ENCODE measurements around the gene KDM2B. TPM values are rescaled to one million over a fixed set of nuclear protein-coding genes. Genes with fewer than 3 reads are reported as not detected.

Gene KDM2B
- total RNA-seq, 3 donors from 2014 or later: 47.3 to 51.8 (median 48.6) TPM

GRCh38 chr12:121427556-121428050 is 153.2 kb downstream of the KDM2B start:
- Mint-ChIP-seq H3K36me3 (ENCODE audit: insufficient read depth) (peaks cover 47% of the 10 kb centered on the region), H3K27me3 (ENCODE audit: low read depth) (no peaks in the 10 kb centered on the region)

GRCh38 chr12:121424624-121424975 is 156.2 kb downstream of the KDM2B start:
- no peaks in the 10 kb centered on the region for H3K9me3 Mint-ChIP-seq
- H3K4me1 Mint-ChIP-seq (ENCODE audit: low read depth): no peaks in the 10 kb centered on the region
- no peaks in the 10 kb centered on the region for H3K27me3 Mint-ChIP-seq (ENCODE audit: low read depth)
- H3K4me3 Mint-ChIP-seq: no peak overlapping the region
- DNase-seq (no peak), ATAC-seq (no peak)
- peaks cover 53% of the 10 kb centered on the region for H3K36me3 Mint-ChIP-seq (ENCODE audit: insufficient read depth)

More at GRCh38 chr12:121427556-121428050, 153.2 kb downstream of the KDM2B start:
- DNase-seq (no peak), ATAC-seq (no peak)
- Mint-ChIP-seq H3K9me3 (no peaks in the 10 kb centered on the region), H3K4me3 (no peak overlapping the region), H3K4me1 (ENCODE audit: low read depth) (peaks cover 2% of the 10 kb centered on the region)

GRCh38 chr12:121423682-121424623 is 156.9 kb downstream of the KDM2B start:
- Mint-ChIP-seq H3K36me3 (ENCODE audit: insufficient read depth) (peaks cover 46% of the 10 kb centered on the region), H3K4me3 (no peak overlapping the region), H3K27me3 (ENCODE audit: low read depth) (no peaks in the 10 kb centered on the region), H3K9me3 (no peaks in the 10 kb centered on the region), H3K4me1 (ENCODE audit: low read depth) (no peaks in the 10 kb centered on the region)
- no peak for DNase-seq
- no peak for ATAC-seq

GRCh38 chr12:121423253-121423652 is 157.6 kb downstream of the KDM2B start:
- no peaks in the 10 kb centered on the region for H3K4me1 Mint-ChIP-seq (ENCODE audit: low read depth)

GRCh38 chr12:121420109-121420508 is 160.7 kb downstream of the KDM2B start:
- no peak overlapping the region for H3K4me3 Mint-ChIP-seq
- peaks cover 9% of the 10 kb centered on the region for H3K4me1 Mint-ChIP-seq (ENCODE audit: low read depth)
- no peak for ATAC-seq
- peaks cover 49% of the 10 kb centered on the region for H3K36me3 Mint-ChIP-seq (ENCODE audit: insufficient read depth)
- H3K27me3 Mint-ChIP-seq (ENCODE audit: low read depth): no peaks in the 10 kb centered on the region
- DNase-seq: no peak
- H3K9me3 Mint-ChIP-seq: no peaks in the 10 kb centered on the region

More at GRCh38 chr12:121423253-121423652, 157.6 kb downstream of the KDM2B start:
- no peak overlapping the region for H3K4me3 Mint-ChIP-seq
- ATAC-seq: no peak
- H3K27me3 Mint-ChIP-seq (ENCODE audit: low read depth): no peaks in the 10 kb centered on the region
- no peaks in the 10 kb centered on the region for H3K9me3 Mint-ChIP-seq
- DNase-seq: no peak
- H3K36me3 Mint-ChIP-seq (ENCODE audit: insufficient read depth): peaks cover 44% of the 10 kb centered on the region

GRCh38 chr12:121417847-121418246 is 163.0 kb downstream of the KDM2B start:
- Mint-ChIP-seq H3K9me3 (no peaks in the 10 kb centered on the region), H3K27me3 (ENCODE audit: low read depth) (no peaks in the 10 kb centered on the region), H3K4me1 (ENCODE audit: low read depth) (peaks cover 14% of the 10 kb centered on the region), H3K4me3 (no peak overlapping the region), H3K36me3 (ENCODE audit: insufficient read depth) (peaks cover 35% of the 10 kb centered on the region)
- DNase-seq (no peak), ATAC-seq (no peak)

GRCh38 chr12:121413917-121414316 is 166.9 kb downstream of the KDM2B start:
- no peak overlapping the region for H3K4me3 Mint-ChIP-seq
- H3K4me1 Mint-ChIP-seq (ENCODE audit: low read depth): peaks cover 23% of the 10 kb centered on the region
- peaks cover 16% of the 10 kb centered on the region for H3K36me3 Mint-ChIP-seq (ENCODE audit: insufficient read depth)
- no peaks in the 10 kb centered on the region for H3K9me3 Mint-ChIP-seq
- no peak for ATAC-seq
- no peak for DNase-seq
- H3K27me3 Mint-ChIP-seq (ENCODE audit: low read depth): no peaks in the 10 kb centered on the region

- DNase-seq (no peak), ATAC-seq (no peak)
- Mint-ChIP-seq H3K36me3 (ENCODE audit: insufficient read depth) (peaks cover 30% of the 10 kb centered on the region), H3K27me3 (ENCODE audit: low read depth) (no peaks in the 10 kb centered on the region), H3K9me3 (no peaks in the 10 kb centered on the region), H3K4me3 (no peak overlapping the region), H3K4me1 (ENCODE audit: low read depth) (peaks cover 56% of the 10 kb centered on the region)
These were observed 175.6 kb downstream of the KDM2B start for GRCh38 chr12:121405211-121405610.

GRCh38 chr12:121404734-121405133 is 176.1 kb downstream of the KDM2B start:
- H3K9me3 Mint-ChIP-seq: no peaks in the 10 kb centered on the region
- no peaks in the 10 kb centered on the region for H3K27me3 Mint-ChIP-seq (ENCODE audit: low read depth)
- H3K36me3 Mint-ChIP-seq (ENCODE audit: insufficient read depth): peaks cover 30% of the 10 kb centered on the region
- H3K4me1 Mint-ChIP-seq (ENCODE audit: low read depth): peaks cover 56% of the 10 kb centered on the region
- H3K4me3 Mint-ChIP-seq: no peak overlapping the region
- no peak for DNase-seq
- ATAC-seq: no peak

GRCh38 chr12:121403721-121404120 is 177.1 kb downstream of the KDM2B start:
- Mint-ChIP-seq H3K9me3 (no peaks in the 10 kb centered on the region), H3K36me3 (ENCODE audit: insufficient read depth) (peaks cover 30% of the 10 kb centered on the region), H3K4me1 (ENCODE audit: low read depth) (peaks cover 55% of the 10 kb centered on the region), H3K27me3 (ENCODE audit: low read depth) (no peaks in the 10 kb centered on the region), H3K4me3 (no peak overlapping the region)
- ATAC-seq (no peak), DNase-seq (no peak)

- Mint-ChIP-seq H3K36me3 (ENCODE audit: insufficient read depth) (peaks cover 12% of the 10 kb centered on the region), H3K4me3 (peak overlapping the region; percentile 96), H3K27me3 (ENCODE audit: low read depth) (no peaks in the 10 kb centered on the region), H3K9me3 (no peaks in the 10 kb centered on the region), H3K4me1 (ENCODE audit: low read depth) (peaks cover 46% of the 10 kb centered on the region)
- DNase-seq (peak; percentile 52), ATAC-seq (peak; percentile 65 to 67)
These were observed 180.3 kb downstream of the KDM2B start for GRCh38 chr12:121400332-121401139.

GRCh38 chr12:121399391-121400331 is 181.2 kb downstream of the KDM2B start, which contains the start of gene RNF34:
Gene RNF34, plus strand, starts transcription at chr12:121400118. Its CDS starts 95 bp downstream, at chr12:121400213.
- peak; percentile 89 to 91 for ATAC-seq
- DNase-seq: peak; percentile 96
- no peaks in the 10 kb centered on the region for H3K9me3 Mint-ChIP-seq
- H3K27me3 Mint-ChIP-seq (ENCODE audit: low read depth): no peaks in the 10 kb centered on the region
- H3K36me3 Mint-ChIP-seq (ENCODE audit: insufficient read depth): peaks cover 12% of the 10 kb centered on the region
- peak within 1 kb of the TSS; percentile 96 for H3K4me3 Mint-ChIP-seq
- H3K4me1 Mint-ChIP-seq (ENCODE audit: low read depth): peaks cover 42% of the 10 kb centered on the region

- ATAC-seq (no peak), DNase-seq (no peak)
- Mint-ChIP-seq H3K36me3 (ENCODE audit: insufficient read depth) (peaks cover 9% of the 10 kb centered on the region), H3K4me3 (peak overlapping the region; percentile 96), H3K4me1 (ENCODE audit: low read depth) (peaks cover 31% of the 10 kb centered on the region), H3K9me3 (no peaks in the 10 kb centered on the region), H3K27me3 (ENCODE audit: low read depth) (no peaks in the 10 kb centered on the region)
These were observed 182.5 kb downstream of the KDM2B start for GRCh38 chr12:121398355-121398754.

All from activated T-cell treated with anti-CD3 and anti-CD28 coated beads, Interleukin-2, amount 50 U/mL, for 4 hours (primary cell).